Hematopoietic multipotent progenitor cell (in vitro differentiated cells): ENCODE results near the gene IL17RA. TPM values are rescaled to one million over a fixed set of nuclear protein-coding genes. Genes with fewer than 3 reads are reported as not detected.

ENCODE experiments used
- DNase-seq, 3 donors: peaks; one replicate each; pipeline ENCODE4 v3.0.0-alpha.2; 2011 to 2015; ENCODE audit warnings: low read depth in 2 of 3, low spot score in 2 of 3
- total RNA-seq: library from RNA; depleted of rRNA; stranded (reverse); fragments of >200 nt; gene quantifications from one replicate; pipeline ENCODE4 v1.2.3, GENCODE V29; 2012

The IL17RA gene
- total RNA-seq, 1 donor, result 8.1 TPM

- no peak for DNase-seq
These were observed 1.5 kb upstream of the IL17RA start for GRCh38 chr22:17083255-17083654.

GRCh38 chr22:17083811-17084441, 874 bp upstream of the IL17RA start:
- no peak for DNase-seq

GRCh38 chr22:17085277-17086181, 729 bp downstream of the IL17RA start:
- DNase-seq, result no peak

GRCh38 chr22:17086296-17086695, 1.5 kb downstream of the IL17RA start:
- no peak for DNase-seq

GRCh38 chr22:17086788-17087497, 2.1 kb downstream of the IL17RA start:
- DNase-seq, result no peak

GRCh38 chr22:17087498-17088131, 2.8 kb downstream of the IL17RA start:
- peak; percentile 37 to 85 (median 77) for DNase-seq

- DNase-seq, result no peak
These were observed 5.8 kb downstream of the IL17RA start for GRCh38 chr22:17090550-17090949.

- DNase-seq, result no peak
These were observed 7.1 kb downstream of the IL17RA start for GRCh38 chr22:17091851-17092250.

- no peak for DNase-seq
These were observed 8.3 kb downstream of the IL17RA start for GRCh38 chr22:17093081-17093480.

GRCh38 chr22:17095538-17095937, 10.7 kb downstream of the IL17RA start:
- DNase-seq, result no peak

GRCh38 chr22:17096071-17096470, 11.3 kb downstream of the IL17RA start:
- DNase-seq, result no peak

- no peak for DNase-seq
These were observed 12.3 kb downstream of the IL17RA start for GRCh38 chr22:17097062-17097461.

- DNase-seq, result no peak
These were observed 12.9 kb downstream of the IL17RA start for GRCh38 chr22:17097701-17098100.

GRCh38 chr22:17098379-17098819, 13.6 kb downstream of the IL17RA start:
- peak in 1 of 3 donors; percentile 69 for DNase-seq

- DNase-seq, result no peak
These were observed 15.8 kb downstream of the IL17RA start for GRCh38 chr22:17100621-17101020.

- DNase-seq, result no peak
These were observed 16.9 kb downstream of the IL17RA start for GRCh38 chr22:17101475-17102296.

- DNase-seq, result peak in 1 of 3 donors; percentile 61
These were observed 17.5 kb downstream of the IL17RA start for GRCh38 chr22:17102297-17102667.

GRCh38 chr22:17103351-17103750, 18.6 kb downstream of the IL17RA start:
- DNase-seq, result no peak

GRCh38 chr22:17104336-17104935, 19.6 kb downstream of the IL17RA start:
- DNase-seq, result no peak
